ENCODE measurements around the gene ABHD2. TPM values are rescaled to one million over a fixed set of nuclear protein-coding genes. Genes with fewer than 3 reads are reported as not detected.

The ABHD2 gene
- total RNA-seq, 1 experiment from 2014 or later: 52.4 TPM

- DNase-seq (ENCODE audit: low spot score): no peak
- H3K4me3 ChIP-seq (ENCODE audit: low read depth, low read length, poor library complexity, severe bottlenecking): no peak overlapping the region
- intact Hi-C loops (cut with micrococcal nuclease; ENCODE audit: unreplicated experiment): no loop called here
- H3K36me3 ChIP-seq (ENCODE audit: insufficient read depth, low read length, poor library complexity, severe bottlenecking): no peaks in the 10 kb centered on the region
- H3K27ac ChIP-seq (ENCODE audit: low read depth, low read length, poor library complexity, severe bottlenecking): no peak overlapping the region
- CTCF ChIA-PET: no interaction called here
- POLR2A ChIA-PET (ENCODE audit: low non-redundant PET): no interaction called here
- no TSS peak for BruUV-seq (replicated peaks)
- H3K4me1 ChIP-seq (ENCODE audit: insufficient read depth, low read length, poor library complexity, severe bottlenecking): no peaks in the 10 kb centered on the region
- no peaks in the 10 kb centered on the region for H3K9me3 ChIP-seq (ENCODE audit: low read depth, low read length, poor library complexity, severe bottlenecking)
- no peak for TF ChIP-seq EZH2 (IDR thresholded peaks at IDR 0.05; ENCODE audit: borderline replicate concordance, low read depth, low read length, poor library complexity, severe bottlenecking)
- no peaks in the 10 kb centered on the region for H3K27me3 ChIP-seq (replicated peaks; ENCODE audit: insufficient read depth, low read depth, low read length, poor library complexity)
Measured at GRCh38 chr15:89186803-89187202, 98.5 kb downstream of the ABHD2 start.

GRCh38 chr15:89187301-89187985 lies 99.2 kb downstream of the ABHD2 start:
- Histone ChIP-seq H3K9me3 (ENCODE audit: low read depth, low read length, poor library complexity, severe bottlenecking) (no peaks in the 10 kb centered on the region), H3K4me3 (ENCODE audit: low read depth, low read length, poor library complexity, severe bottlenecking) (no peak overlapping the region), H3K36me3 (ENCODE audit: insufficient read depth, low read length, poor library complexity, severe bottlenecking) (no peaks in the 10 kb centered on the region), H3K4me1 (ENCODE audit: insufficient read depth, low read length, poor library complexity, severe bottlenecking) (no peaks in the 10 kb centered on the region), H3K27ac (ENCODE audit: low read depth, low read length, poor library complexity, severe bottlenecking) (no peak overlapping the region), H3K27me3 (replicated peaks; ENCODE audit: insufficient read depth, low read depth, low read length, poor library complexity) (no peaks in the 10 kb centered on the region)
- DNase-seq (ENCODE audit: low spot score): no peak
- POLR2A ChIA-PET (ENCODE audit: low non-redundant PET): no interaction called here
- intact Hi-C loops (cut with micrococcal nuclease; ENCODE audit: unreplicated experiment): no loop called here
- CTCF ChIA-PET: no interaction called here
- no TSS peak for BruUV-seq (replicated peaks)
- TF ChIP-seq CTCF (conservative IDR thresholded peaks at IDR 0.05; ENCODE audit: low read depth, low read length): no peak
- TF ChIP-seq EZH2 (IDR thresholded peaks at IDR 0.05; ENCODE audit: borderline replicate concordance, low read depth, low read length, poor library complexity, severe bottlenecking): no peak

GRCh38 chr15:89187986-89188514 lies 99.8 kb downstream of the ABHD2 start:
- Histone ChIP-seq H3K27me3 (replicated peaks; ENCODE audit: insufficient read depth, low read depth, low read length, poor library complexity) (no peaks in the 10 kb centered on the region), H3K36me3 (ENCODE audit: insufficient read depth, low read length, poor library complexity, severe bottlenecking) (no peaks in the 10 kb centered on the region), H3K4me1 (ENCODE audit: insufficient read depth, low read length, poor library complexity, severe bottlenecking) (no peaks in the 10 kb centered on the region), H3K27ac (ENCODE audit: low read depth, low read length, poor library complexity, severe bottlenecking) (no peak overlapping the region), H3K9me3 (ENCODE audit: low read depth, low read length, poor library complexity, severe bottlenecking) (no peaks in the 10 kb centered on the region), H3K4me3 (ENCODE audit: low read depth, low read length, poor library complexity, severe bottlenecking) (no peak overlapping the region)
- ChIA-PET POLR2A (ENCODE audit: low non-redundant PET) (no interaction called here), CTCF (no interaction called here)
- intact Hi-C loops (cut with micrococcal nuclease; ENCODE audit: unreplicated experiment): no loop called here
- TF ChIP-seq CTCF (conservative IDR thresholded peaks at IDR 0.05; ENCODE audit: low read depth, low read length) (no peak), EZH2 (IDR thresholded peaks at IDR 0.05; ENCODE audit: borderline replicate concordance, low read depth, low read length, poor library complexity, severe bottlenecking) (no peak)
- no peak for DNase-seq (ENCODE audit: low spot score)
- no TSS peak for BruUV-seq (replicated peaks)

- Histone ChIP-seq H3K9me3 (ENCODE audit: low read depth, low read length, poor library complexity, severe bottlenecking) (no peaks in the 10 kb centered on the region), H3K4me3 (ENCODE audit: low read depth, low read length, poor library complexity, severe bottlenecking) (no peak overlapping the region), H3K4me1 (ENCODE audit: insufficient read depth, low read length, poor library complexity, severe bottlenecking) (no peaks in the 10 kb centered on the region), H3K36me3 (ENCODE audit: insufficient read depth, low read length, poor library complexity, severe bottlenecking) (no peaks in the 10 kb centered on the region), H3K27ac (ENCODE audit: low read depth, low read length, poor library complexity, severe bottlenecking) (no peak overlapping the region), H3K27me3 (replicated peaks; ENCODE audit: insufficient read depth, low read depth, low read length, poor library complexity) (no peaks in the 10 kb centered on the region)
- no TSS peak for BruUV-seq (replicated peaks)
- ChIA-PET CTCF (interaction anchor here (0.7 to 1.0 kb wide), 2 partner anchors 15 to 31 kb away, joined by 3 to 8 read pairs; no protein-coding TSS in a partner anchor), POLR2A (ENCODE audit: low non-redundant PET) (no interaction called here)
- intact Hi-C loops (cut with micrococcal nuclease; ENCODE audit: unreplicated experiment): no loop called here
- DNase-seq (ENCODE audit: low spot score): no peak
- TF ChIP-seq EZH2 (IDR thresholded peaks at IDR 0.05; ENCODE audit: borderline replicate concordance, low read depth, low read length, poor library complexity, severe bottlenecking) (no peak), CTCF (conservative IDR thresholded peaks at IDR 0.05; ENCODE audit: low read depth, low read length) (no peak)
Measured at GRCh38 chr15:89192136-89192535, 103.9 kb downstream of the ABHD2 start.
